ENCODE results near the gene SIPA1L3. TPM values are rescaled to one million over a fixed set of nuclear protein-coding genes. Genes with fewer than 3 reads are reported as not detected.

The SIPA1L3 gene
- total and polyA plus RNA-seq, 10 of the 15 experiments (the other 5 are each of a cell fraction or from before 2014, with no cell fraction given): 0.24 to 66.2 (median 19.1) TPM

- TF ChIP-seq REST (IDR thresholded peaks at IDR 0.05; ENCODE audit: low read depth, low read length): no peak
- TF ChIP-seq RB1 (IDR thresholded peaks at IDR 0.05; ENCODE audit: borderline replicate concordance): no peak; the same call in 1 of the 2 replicates
- TF ChIP-seq STAT1 (conservative IDR thresholded peaks at IDR 0.05): no peak
- TF ChIP-seq NR2C1 (IDR thresholded peaks at IDR 0.05): no peak
- no peak for TF ChIP-seq EZH2 (IDR thresholded peaks at IDR 0.05; ENCODE audit: borderline replicate concordance, control insufficient read depth, low read depth, low read length)
- no peak for TF ChIP-seq BMI1 (IDR thresholded peaks at IDR 0.05; ENCODE audit: borderline replicate concordance)
- TF ChIP-seq ZNF274 (IDR thresholded peaks at IDR 0.05; ENCODE audit: insufficient read depth, insufficient read length): no peak
- TF ChIP-seq TCF3 (IDR thresholded peaks at IDR 0.05; ENCODE audit: borderline replicate concordance, insufficient read depth, low read depth, low read length): peak; percentile 92
- no peak for TF ChIP-seq TAF1 (IDR thresholded peaks at IDR 0.05; ENCODE audit: borderline replicate concordance, low read depth, low read length)
- no peak for TF ChIP-seq SREBF2 (IDR thresholded peaks at IDR 0.05; ENCODE audit: low read length)
- no peak for TF ChIP-seq PAX8 (IDR thresholded peaks at IDR 0.05)
- peak; percentile 90 for TF ChIP-seq NBN (IDR thresholded peaks at IDR 0.05)
- no peak for TF ChIP-seq NR2C2 (IDR thresholded peaks at IDR 0.05; ENCODE audit: borderline replicate concordance, control insufficient read depth, insufficient read length, low read depth)
- peak; percentile 72; the same call in 1 of the 2 replicates for TF ChIP-seq CREM (IDR thresholded peaks at IDR 0.05; ENCODE audit: low read depth)
- no peak for TF ChIP-seq E2F4 (IDR thresholded peaks at IDR 0.05; ENCODE audit: low read depth, low read length)
- TF ChIP-seq ATF2 (IDR thresholded peaks at IDR 0.05; ENCODE audit: low read length): no peak
- no peak for TF ChIP-seq CBX3 (IDR thresholded peaks at IDR 0.05; ENCODE audit: borderline replicate concordance, low read depth)
- TF ChIP-seq SPI1 (IDR thresholded peaks at IDR 0.05; ENCODE audit: borderline replicate concordance, insufficient read depth, low read depth, low read length): no peak
- no peak for TF ChIP-seq PRDM15 (CRISPR knock-in tag; IDR thresholded peaks at IDR 0.05)
Measured at GRCh38 chr19:38224014-38224862, 317.2 kb downstream of the SIPA1L3 start, which contains the start of gene DPF1 (continued).

Measured in GM12878 (cell line).